CD4-positive, alpha-beta T cell treated with Interleukin-21 for 1 hour (primary cell): ENCODE measurements around the gene ITPKB.
"Not testable (repeated sequence)": the region's sequence is repeated elsewhere in the genome, so short reads cannot be mapped to it uniquely, and the experiment has no call there.

Experiments used
- DNase-seq: peaks from one replicate; pipeline ENCODE4 v3.0.0-alpha.2; 2020

Gene ITPKB

DNA sequence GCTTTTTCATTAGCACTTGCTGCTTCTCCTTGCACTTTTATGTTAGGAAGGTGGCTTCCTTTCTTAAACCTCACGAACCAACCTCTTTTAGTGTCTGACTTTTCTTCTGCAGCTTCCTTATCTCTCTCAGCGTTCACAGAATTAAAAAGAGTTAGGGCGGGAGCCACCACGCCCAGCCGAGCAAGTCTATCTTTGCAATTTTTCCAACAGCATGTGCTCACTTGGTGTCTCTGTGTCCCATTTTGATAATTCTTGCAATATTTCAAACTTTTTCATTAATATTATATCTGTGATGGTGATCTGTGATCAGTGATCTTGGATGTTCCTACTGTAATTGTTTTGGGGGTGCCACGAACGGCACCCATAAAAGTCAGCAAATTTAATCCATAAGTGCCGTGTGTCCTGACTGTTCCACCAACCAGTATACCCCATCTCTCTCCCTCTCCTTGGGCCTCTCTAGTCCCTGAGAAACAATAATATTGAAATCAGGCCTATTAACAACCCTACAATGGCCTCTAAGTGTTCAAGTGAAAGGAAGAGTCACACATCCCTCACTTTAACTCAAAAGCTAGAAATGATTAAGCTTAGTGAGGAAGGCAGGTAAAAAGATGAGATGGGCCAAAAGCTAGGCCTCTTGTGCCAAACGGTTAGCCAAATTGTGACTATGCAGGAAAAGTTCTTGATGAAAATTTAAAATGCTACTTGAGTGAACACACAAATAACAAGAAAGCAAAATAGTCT lies 15.9 kb upstream of the ITPKB start:
- DNase-seq, result no peak

DNA sequence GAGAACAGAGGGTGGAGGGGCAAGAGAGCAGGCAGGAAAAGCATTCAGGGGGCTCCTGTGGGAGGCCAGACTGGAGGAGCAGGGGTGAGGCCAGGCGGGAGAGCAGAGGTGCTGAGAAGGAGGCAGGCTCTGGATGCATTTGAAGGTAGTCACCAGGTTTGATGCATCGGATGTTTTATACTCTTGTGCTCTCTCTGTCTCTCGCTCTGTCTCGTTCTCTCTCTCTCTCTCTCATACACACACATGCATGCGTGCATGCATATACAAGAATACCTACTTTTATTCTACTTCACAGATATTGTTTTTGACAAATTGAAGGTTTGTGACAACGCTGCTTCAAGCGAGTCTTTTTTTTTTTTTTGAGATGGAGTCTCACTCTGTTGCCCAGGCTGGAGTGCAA lies 15.0 kb upstream of the ITPKB start:
- no peak for DNase-seq

DNA sequence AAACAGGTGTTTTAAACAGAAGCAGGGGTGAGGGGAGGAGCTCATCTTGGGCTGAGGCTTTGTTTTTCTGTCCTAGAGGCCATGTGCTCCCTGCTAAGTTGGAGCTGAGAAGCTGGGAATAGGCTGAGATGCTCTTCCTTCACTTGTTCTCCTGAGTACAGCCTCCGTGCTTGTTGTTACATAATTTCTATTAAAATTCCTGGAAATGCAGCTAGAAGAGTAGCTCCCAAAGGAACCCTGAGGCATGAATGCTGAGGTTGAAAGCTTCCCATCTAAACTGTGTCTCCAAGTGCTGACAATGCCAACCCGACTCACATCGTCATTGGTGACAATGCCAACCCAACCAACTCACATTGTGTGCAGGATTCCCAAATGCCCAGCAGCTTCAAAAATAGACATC lies 12.6 kb upstream of the ITPKB start:
- DNase-seq, result no peak

GRCh38 chr1:226751214-226751613 lies 12.1 kb upstream of the ITPKB start:
- DNase-seq, result no peak

DNA sequence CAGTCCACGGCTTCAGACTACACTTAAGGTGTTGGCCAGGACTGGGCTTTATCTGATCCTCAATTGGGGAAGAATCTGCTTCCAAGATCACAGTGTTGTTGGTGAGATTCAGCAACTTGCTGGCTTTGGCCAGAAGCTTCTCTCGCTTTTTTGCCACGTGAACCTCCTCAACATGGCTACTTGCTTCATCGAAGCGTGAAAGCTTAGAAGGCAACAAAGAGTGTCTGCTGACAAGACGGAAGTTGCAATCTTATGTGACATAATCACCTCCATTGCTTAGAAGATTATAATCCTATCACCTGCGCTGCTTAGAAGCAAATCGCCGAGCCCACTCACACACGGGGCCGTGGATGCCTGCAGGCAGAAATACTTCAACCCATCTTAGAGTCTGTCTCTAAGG lies 10.4 kb upstream of the ITPKB start:
- no peak for DNase-seq

GRCh38 chr1:226748306-226748705 lies 9.2 kb upstream of the ITPKB start:
- no peak for DNase-seq

- not testable (repeated sequence) for DNase-seq
Observed at GRCh38 chr1:226747519-226748263, 8.6 kb upstream of the ITPKB start.

GRCh38 chr1:226743259-226743658 lies 4.2 kb upstream of the ITPKB start:
- no peak for DNase-seq

DNA sequence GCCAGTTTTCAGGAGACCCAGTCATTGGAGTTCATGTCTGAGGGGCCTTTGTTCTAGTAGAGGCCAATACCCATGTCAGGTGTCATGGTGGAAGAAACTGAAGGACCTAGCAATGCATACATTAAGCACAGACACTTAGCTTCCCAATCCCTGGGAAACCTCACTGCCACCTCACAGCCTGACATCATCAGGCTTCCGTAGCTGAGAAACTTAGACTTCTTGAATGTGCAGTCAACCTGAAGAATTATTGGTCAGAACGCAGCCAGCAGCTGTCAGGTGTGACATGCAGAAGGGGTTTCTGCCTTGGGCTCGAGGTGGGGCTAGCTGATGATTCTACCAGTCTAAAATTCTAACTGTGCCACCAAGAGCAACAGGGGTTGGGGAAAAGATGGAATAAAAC lies 1.9 kb upstream of the ITPKB start:
- DNase-seq, result no peak

DNA sequence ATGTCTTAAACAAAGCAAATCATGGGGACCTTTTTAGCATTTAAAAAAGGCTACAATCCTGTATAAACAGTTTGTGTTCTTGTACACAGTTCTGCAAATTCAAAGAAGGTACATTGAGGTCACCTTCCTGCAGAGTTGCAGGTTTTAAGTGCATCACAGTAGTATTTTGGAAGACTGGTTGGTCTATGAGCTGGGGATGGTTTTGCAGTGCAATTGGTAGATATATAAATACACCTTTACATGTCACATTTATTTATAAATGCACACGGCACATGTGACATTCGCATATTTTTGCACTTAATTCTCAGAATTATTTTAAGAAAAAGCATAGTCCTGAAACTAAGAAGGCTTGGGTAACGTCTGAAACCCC lies 599 bp upstream of the ITPKB start:
- DNase-seq, result no peak

DNA sequence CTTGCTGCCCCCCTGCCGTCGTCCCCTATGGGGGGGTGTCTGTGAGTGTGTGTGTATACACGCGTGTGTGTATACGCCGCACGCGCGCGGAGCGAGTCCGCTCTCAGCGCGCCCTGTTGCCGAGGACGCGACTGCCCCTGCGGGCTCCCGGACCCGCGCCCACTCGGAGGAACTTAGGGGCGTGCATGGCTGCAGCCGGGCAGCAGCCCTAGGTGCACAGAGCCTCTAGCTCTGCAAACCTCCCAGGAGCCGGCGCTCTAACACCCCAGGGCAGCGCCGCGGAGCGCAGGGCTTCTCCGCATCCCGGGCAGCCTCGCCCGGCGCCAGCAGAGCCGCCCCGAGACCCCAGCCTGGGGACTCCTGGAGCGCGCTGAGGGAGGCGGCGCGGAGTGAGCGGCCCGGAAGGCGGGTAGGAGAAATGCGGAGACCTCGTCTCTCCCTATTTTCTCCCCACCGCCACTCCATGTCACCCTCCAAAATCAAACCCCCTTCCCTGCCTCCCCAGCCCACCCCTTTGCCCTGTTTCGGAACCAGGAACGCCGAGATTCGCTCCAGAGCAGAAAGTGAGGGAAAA lies 574 bp downstream of the ITPKB start:
- no peak for DNase-seq

DNA sequence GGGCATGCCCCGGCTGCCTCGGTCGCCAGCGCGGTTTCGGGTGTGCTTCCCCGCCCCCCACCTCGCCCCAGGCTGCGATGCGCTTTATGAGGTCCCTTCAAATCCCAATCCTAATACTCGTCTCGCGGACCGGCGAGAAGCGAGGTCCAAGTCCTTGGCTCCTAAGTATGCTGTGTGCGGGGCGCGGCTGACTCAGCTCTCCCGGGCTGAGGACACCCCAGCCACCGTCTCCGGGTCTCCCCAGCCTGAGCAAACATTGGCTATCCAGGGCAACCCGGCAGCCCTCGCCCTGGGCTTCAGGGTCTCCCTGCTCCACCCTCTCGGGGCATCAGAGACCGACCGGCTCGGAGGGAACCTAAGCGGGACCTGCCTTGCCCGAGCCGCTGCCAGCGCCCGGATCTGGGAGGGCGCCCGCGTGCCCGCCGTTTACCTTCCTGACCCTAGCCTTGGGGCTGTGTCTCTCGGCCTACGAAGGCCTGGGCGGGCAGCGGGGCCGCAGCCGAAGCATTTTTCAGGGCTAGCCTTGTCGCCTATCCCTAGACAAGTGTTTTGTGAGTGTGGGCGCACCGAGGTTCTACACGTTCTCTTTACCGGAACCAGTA lies 1.2 kb downstream of the ITPKB start:
- peak; percentile 39 for DNase-seq

DNA sequence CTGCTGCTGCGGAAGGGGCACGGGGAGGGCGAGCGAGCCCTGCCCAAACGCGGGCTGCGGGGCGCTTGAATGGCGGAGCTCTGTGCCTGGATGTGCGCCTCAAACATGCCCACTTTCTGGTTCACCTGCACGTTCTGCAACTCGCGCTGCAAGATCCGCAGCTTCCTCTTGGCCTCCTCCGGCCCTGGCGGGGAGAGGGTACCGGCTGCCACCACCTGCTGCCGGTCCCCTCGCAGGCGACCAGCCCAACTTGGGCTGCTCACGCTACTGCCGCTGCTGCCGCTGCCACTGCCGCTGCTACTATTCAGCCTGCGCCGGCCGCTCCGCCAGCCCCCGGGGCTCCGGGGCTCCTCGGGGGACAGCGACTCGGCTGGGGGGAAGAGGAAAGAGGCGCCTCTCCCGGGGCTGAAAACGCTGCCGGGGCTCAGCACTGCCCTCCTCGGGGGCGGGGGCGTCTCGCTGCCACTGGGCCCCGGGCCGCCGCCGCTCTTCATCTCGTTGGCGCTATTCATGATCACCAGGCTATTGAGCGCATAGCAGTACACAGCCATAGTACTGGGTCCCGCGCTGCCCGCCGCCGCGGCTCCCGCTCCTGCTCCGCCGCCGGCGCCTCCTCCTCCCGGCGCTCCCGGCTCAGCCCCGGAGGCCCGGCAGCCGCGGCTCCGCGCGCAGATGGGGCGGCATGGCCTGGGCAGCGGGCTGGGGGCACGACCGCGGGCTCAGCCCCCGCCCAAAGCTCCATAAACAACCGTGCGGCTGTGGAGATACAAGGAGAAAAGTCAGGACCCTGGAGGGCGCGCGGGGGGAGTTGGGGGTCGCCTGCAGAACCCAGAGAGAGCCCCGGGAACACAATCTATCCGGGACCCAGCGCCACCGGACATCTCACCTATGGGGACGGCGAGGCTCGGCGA lies 1.9 kb downstream of the ITPKB start:
- DNase-seq, result peak; percentile 67

DNA sequence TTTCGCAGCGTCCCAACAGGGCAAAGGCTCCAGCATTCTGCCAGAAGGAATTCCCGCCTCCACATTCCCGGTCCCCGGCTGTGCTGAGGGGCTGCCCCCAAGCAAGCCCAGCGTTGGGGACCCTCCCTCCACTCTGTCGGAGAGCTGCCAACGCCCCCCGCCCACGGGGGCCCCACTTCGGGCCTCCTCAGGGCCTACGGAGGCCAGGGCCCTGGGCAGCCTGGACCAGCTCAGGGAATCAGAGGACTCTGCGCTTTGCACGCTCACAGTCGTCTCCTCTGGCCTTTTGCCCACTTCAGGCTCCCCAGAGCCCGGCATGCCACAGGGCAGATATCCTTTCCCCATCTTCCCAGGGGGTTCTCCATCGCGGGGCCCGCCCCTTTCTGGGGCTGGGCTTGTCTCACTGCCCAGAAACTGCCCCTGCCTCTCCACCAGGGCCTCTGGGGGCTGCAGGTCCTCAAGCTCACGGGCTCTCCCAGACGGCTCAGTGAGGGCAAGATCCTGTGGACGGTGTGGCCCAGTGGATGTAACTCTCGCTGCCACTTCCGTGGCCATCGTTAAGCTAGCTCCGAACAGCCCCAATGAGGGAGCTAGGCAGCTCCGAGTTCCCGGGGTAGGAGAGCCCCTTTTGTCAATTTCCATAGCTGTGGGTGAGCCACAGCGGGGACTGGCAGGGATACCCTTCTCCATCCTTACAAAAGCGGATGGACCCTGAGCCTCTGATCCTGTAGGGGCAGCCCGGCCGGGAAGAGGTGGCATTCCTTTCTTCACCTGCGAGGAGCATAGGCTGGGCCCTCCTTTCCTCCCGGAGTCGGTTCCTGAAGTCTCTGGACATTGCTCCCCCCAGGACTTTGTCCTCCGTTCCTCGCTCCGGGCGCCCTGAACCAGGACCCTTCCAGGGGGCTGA lies 2.8 kb downstream of the ITPKB start:
- no peak for DNase-seq

- DNase-seq, result no peak
Observed at GRCh38 chr1:226735576-226735975, 3.5 kb downstream of the ITPKB start.

DNA sequence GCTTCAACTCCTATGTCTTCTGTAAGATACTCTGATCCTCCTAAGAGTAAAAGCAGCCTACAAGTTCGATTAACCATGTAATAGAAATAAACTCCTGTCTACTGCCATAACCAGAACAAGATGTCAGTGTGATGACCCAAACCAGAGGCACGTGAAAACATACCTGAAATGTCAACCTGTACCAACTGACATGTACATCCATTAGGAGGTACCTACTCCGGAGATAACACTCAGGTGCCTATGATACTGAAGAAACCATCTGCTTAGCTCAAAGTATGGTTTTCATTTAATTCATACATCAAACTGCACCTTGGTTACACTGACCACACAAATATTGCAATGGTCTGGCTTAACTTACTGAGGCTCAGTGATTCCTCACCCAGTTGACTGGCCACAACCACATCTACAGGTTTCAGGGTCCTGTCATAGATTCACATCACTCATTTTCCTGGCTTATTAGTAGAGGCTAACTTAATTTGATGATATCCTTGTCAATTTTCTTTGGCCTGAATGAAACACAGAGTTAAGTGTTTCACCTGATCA lies 4.4 kb downstream of the ITPKB start:
- no peak for DNase-seq

DNA sequence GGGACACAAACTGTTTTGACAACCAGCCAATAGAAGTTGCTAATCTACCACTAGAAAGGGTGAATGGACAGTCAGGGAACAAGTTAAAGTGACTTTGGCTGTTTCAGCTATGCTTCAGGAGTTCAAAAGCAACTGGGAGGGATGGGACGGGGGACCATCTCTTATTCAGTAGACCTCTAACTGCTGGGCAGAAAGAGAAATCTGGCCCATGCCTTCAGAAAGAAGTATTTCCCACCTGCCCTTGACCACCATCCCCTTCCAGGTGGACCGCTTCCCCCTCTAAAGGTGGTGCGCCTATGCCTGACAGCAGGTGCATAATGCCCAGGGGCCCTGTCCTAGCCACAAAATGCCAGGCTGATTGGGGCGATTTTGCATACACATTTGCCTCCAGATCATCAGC lies 5.2 kb downstream of the ITPKB start:
- no peak for DNase-seq

GRCh38 chr1:226733304-226733703 lies 5.8 kb downstream of the ITPKB start:
- DNase-seq, result no peak

DNA sequence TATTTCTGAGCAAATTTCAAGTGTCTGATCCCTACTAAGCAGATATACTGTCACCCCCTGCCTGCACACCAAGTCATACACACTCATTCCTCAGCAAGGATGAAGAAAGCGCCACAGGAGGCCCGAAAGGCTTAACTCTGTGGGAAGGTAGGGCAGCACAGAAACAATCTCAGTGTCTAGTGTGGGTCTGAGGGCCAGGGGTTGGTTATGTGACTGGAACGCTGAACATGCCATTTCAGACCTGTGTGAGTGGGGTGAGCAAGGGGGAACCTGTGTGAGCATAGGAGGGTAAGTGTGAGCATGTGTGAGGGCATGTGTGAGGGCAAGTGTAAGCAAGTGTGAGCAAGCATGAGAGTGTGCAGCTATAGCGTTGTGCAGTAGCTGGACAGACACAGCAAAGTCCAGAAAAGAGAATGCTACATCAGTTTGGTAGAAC lies 6.2 kb downstream of the ITPKB start:
- no peak for DNase-seq

DNA sequence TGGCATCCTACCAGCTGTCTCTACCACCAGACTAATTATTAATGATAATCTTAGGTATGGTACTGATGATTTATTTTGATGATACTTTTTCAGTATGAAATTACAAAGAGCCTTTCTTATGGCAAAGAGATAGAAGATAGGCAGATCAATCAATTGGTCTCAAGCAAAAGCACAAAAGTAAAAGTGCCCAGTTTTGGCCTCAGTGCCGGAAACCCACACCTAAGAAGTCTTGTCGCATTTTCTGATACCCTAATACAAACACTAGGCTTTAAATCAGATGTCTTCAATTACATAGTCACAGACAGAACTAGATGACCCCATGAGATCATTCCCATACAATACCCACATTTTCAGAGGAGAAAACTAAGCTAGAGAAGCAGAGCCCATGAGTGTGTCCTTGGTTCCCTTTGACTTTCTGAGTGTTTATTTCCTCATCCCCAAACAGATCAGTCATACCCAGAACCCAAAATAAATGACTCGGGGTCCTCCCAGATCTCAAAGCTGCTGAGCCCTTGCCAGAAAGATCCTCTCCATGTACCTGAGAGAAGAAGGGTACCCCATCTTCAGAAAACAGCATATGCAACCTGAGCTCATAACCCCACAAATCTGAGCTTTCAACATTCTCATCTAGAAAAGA lies 7.7 kb downstream of the ITPKB start:
- no peak for DNase-seq

DNA sequence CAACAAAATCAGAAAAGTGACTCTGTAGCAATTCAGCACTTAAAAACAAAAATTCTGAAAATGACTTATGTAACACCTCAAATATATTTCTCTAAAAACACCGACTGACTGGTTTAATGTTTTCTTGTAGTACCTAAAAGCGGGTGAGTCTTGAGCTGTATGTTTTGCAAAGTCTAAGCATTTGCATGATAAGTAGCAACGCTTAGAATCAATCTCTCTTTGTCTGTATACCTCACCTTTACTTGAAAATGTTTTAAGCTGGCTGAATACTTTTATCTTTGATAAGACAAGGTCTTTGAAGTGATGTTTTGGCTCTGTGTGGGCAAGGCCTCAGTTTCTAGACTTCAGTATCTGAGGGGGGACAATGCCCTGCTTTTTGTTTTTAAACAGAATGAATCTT lies 8.2 kb downstream of the ITPKB start:
- no peak for DNase-seq
